DOHH2 (cell line): Measurements from ENCODE around the gene TRH.
"Not testable (repeated sequence)": the region's sequence is repeated elsewhere in the genome, so short reads cannot be mapped to it uniquely, and the experiment has no call there.

Experiments
- CTCF ChIP-seq: fragments of 200-600 bp; sonication (generic); IDR thresholded peaks from one replicate; pipeline ENCODE4 v1.5.1; 2014; ENCODE audit warnings: antibody characterized with exemption, mild to moderate bottlenecking, low read depth, low read length; ENCODE audit not compliant: poor library complexity, severe bottlenecking
- EZH2phosphoT487 ChIP-seq: fragments of 200-600 bp; sonication (generic); IDR thresholded peaks from 2 replicates; pipeline ENCODE4 v1.6.1; 2017; ENCODE audit warnings: borderline replicate concordance, mild to moderate bottlenecking, antibody characterized with exemption, low read length, moderate library complexity, mixed read lengths

GRCh38 chr3:130012108-130012507, 37.6 kb downstream of the TRH start:
- TF ChIP-seq CTCF, EZH2phosphoT487: not testable (repeated sequence)
